ENCODE data around the gene DPCD. TPM values are rescaled to one million over a fixed set of nuclear protein-coding genes. Genes with fewer than 3 reads are reported as not detected.

The DPCD gene
- total RNA-seq (2014; rRNA removed; shearing (Covaris generic)), result 33.4 and 36.2 TPM in 2 replicates
- polyA plus RNA-seq (2015; cell fraction: cytosol; rRNA removed), result 39.6 and 48.8 TPM in 2 replicates
- polyA plus RNA-seq (2015; cell fraction: nucleus; rRNA removed), result 24.0 and 27.4 TPM in 2 replicates

- DNase-seq (ENCODE audit: low read depth), result peak; percentile 92
These were observed at the start of gene DPCD, which contains the start of gene POLL for GRCh38 chr10:101587725-101588653. TSS of gene DPCD (plus strand) at chr10:101588321. CDS start at chr10:101588337, 16 bp downstream. TSS of gene POLL (minus strand) at chr10:101588257. CDS start at chr10:101587360, 897 bp downstream.

GRCh38 chr10:101538446-101538845, 49.7 kb upstream of the DPCD start:
- no peak for DNase-seq (ENCODE audit: low read depth)

- no peak for DNase-seq (ENCODE audit: low read depth)
These were observed 42.2 kb upstream of the DPCD start for GRCh38 chr10:101545898-101546297.

- DNase-seq (ENCODE audit: low read depth), result no peak
These were observed 37.2 kb upstream of the DPCD start for GRCh38 chr10:101550965-101551364.

GRCh38 chr10:101552442-101552841, 35.7 kb upstream of the DPCD start:
- DNase-seq (ENCODE audit: low read depth), result no peak

GRCh38 chr10:101557541-101557940, 30.6 kb upstream of the DPCD start:
- DNase-seq (ENCODE audit: low read depth), result no peak

GRCh38 chr10:101558204-101558603, 29.9 kb upstream of the DPCD start:
- peak; percentile 52 for DNase-seq (ENCODE audit: low read depth)

- DNase-seq (ENCODE audit: low read depth), result no peak
These were observed 29.2 kb upstream of the DPCD start for GRCh38 chr10:101558671-101559595.

GRCh38 chr10:101559596-101560297, 28.4 kb upstream of the DPCD start:
- DNase-seq (ENCODE audit: low read depth), result no peak

- DNase-seq (ENCODE audit: low read depth), result no peak
These were observed 27.6 kb upstream of the DPCD start for GRCh38 chr10:101560298-101561067.

GRCh38 chr10:101561068-101561915, 26.8 kb upstream of the DPCD start:
- DNase-seq (ENCODE audit: low read depth), result no peak

GRCh38 chr10:101562231-101562630, 25.9 kb upstream of the DPCD start:
- no peak for DNase-seq (ENCODE audit: low read depth)

GRCh38 chr10:101563007-101563406, 25.1 kb upstream of the DPCD start:
- DNase-seq (ENCODE audit: low read depth), result no peak

GRCh38 chr10:101563497-101564040, 24.6 kb upstream of the DPCD start:
- no peak for DNase-seq (ENCODE audit: low read depth)

GRCh38 chr10:101564490-101564991, 23.6 kb upstream of the DPCD start:
- no peak for DNase-seq (ENCODE audit: low read depth)

- DNase-seq (ENCODE audit: low read depth), result no peak
These were observed 22.7 kb upstream of the DPCD start for GRCh38 chr10:101565370-101565900.

- DNase-seq (ENCODE audit: low read depth), result no peak
These were observed 22.2 kb upstream of the DPCD start for GRCh38 chr10:101565936-101566332.
